ENCODE results near the gene PLD1. TPM values are rescaled to one million over a fixed set of nuclear protein-coding genes. Genes with fewer than 3 reads are reported as not detected.
"Not testable (repeated sequence)": the region's sequence is repeated elsewhere in the genome, so short reads cannot be mapped to it uniquely, and the experiment has no call there.

Gene PLD1
- total RNA-seq, 2 experiments from 2014 or later = 0.22 to 1.0 TPM

DNA sequence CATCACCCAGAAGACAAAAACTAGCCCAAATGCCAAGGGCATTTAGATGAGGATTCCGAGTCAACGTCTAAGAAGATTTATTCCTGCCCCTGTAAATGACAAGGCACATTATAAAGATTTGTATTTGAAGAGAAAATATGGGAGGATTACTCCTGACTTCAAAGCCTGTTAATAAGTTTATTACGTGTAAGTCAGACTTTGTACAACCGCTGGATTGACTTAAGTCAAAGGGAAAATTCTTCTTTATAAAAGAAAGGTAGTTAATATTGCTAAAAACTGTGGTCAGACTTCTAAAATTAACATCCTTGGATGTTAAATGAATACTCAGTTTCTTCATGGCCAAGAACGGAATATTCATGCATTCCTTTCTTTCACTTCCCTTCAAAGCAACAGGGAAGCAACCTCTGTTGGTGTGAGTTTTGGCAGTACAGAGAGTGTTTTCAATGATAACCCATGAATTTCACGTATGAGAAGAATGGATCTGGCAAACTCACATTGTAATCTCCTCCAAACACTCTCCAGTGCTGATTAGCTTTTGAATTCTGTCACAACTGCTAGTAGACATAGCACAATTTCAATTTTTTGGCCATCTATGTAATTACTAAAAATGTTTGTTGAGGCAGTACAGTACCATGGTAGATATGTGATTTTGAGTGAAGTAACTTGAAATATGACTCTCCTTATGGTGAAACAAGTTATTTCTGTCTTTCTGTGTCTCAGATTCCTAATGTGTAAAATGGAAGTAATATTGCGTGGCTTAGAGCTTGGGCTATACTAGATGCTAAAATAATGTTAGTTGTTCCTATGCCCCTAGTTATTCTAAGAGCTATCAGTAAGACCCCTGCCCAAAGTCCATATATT, 62.0 kb downstream of the PLD1 start:
- Mint-ChIP-seq H3K4me1 (ENCODE audit: low read depth) (no peaks in the 10 kb centered on the region), H3K4me3 (no peak overlapping the region), H3K27ac (no peak overlapping the region), H3K36me3 (ENCODE audit: low read depth) (no peaks in the 10 kb centered on the region), H3K9me3 (no peaks in the 10 kb centered on the region), H3K27me3 (peaks cover 46% of the 10 kb centered on the region)
- Histone ChIP-seq H3K9me3 (ENCODE audit: control insufficient read depth in 1 of 2, insufficient read depth in 1 of 2, low read length in 2 of 2) (no peaks in the 10 kb centered on the region), H3K36me3 (ENCODE audit: insufficient read depth, low read length) (no peaks in the 10 kb centered on the region), H3K4me3 (ENCODE audit: low read length) (no peak overlapping the region), H3K27ac (ENCODE audit: low read depth in 1 of 2, low read length in 2 of 2) (no peak overlapping the region), H3K27me3 (ENCODE audit: control insufficient read depth in 1 of 2, insufficient read depth in 2 of 2, low read length in 2 of 2) (peaks cover 0 to 13% of the 10 kb centered on the region in 2 experiments), H3K4me1 (ENCODE audit: insufficient read depth, low read length) (no peaks in the 10 kb centered on the region)
- ChIA-PET CTCF (no interaction called here), POLR2A (no interaction called here)
- DNase-seq (no peak), ATAC-seq (ENCODE audit: poor library complexity) (no peak)
- TF ChIP-seq, protein P1, sequence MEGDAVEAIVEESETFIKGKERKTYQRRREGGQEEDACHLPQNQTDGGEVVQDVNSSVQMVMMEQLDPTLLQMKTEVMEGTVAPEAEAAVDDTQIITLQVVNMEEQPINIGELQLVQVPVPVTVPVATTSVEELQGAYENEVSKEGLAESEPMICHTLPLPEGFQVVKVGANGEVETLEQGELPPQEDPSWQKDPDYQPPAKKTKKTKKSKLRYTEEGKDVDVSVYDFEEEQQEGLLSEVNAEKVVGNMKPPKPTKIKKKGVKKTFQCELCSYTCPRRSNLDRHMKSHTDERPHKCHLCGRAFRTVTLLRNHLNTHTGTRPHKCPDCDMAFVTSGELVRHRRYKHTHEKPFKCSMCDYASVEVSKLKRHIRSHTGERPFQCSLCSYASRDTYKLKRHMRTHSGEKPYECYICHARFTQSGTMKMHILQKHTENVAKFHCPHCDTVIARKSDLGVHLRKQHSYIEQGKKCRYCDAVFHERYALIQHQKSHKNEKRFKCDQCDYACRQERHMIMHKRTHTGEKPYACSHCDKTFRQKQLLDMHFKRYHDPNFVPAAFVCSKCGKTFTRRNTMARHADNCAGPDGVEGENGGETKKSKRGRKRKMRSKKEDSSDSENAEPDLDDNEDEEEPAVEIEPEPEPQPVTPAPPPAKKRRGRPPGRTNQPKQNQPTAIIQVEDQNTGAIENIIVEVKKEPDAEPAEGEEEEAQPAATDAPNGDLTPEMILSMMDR (IDR thresholded peaks at IDR 0.05) = no peak
- intact Hi-C loops (cut with DNase I, micrococcal nuclease) = no loop called here

DNA sequence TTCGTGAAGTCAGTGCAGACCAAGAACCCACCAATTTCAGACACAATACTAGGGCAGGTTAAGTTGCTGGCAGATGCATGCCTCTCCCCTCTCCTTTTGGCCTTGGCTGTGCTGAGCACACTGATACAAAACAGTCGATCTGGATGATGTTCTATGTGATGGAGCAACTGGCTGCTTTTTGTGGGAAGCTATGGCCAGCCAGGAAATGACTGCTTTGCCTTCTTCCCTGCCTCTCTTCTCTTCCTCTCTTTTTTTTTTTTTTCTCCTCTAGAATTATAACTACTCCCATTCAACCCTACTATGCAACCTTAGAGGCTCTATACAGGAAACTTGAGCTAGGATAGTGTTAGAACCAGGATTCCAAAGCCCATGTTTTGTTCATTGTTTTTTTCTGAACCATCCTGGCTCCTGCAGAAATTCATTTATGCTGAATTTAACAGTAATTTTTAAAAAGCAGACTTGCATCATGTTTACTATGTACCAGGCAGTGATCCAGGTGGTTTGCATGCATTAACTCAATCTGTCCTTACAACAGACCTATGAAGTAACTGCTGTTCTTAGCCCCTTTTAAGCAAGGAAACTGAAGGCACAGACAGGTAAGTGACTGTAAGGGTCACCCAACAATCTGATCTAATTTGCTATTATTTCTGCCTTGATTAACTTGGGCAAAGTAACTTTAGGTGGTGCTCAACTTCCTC, 62.9 kb downstream of the PLD1 start:
- TF ChIP-seq, protein P1 (IDR thresholded peaks at IDR 0.05) = no peak
- ATAC-seq (ENCODE audit: poor library complexity) (no peak), DNase-seq (no peak)
- ChIA-PET POLR2A (no interaction called here), CTCF (no interaction called here)
- no peaks in the 10 kb centered on the region for H3K4me1 Mint-ChIP-seq (ENCODE audit: low read depth)
- no peak overlapping the region for H3K4me3 Mint-ChIP-seq
- H3K36me3 ChIP-seq (ENCODE audit: insufficient read depth, low read length) = no peaks in the 10 kb centered on the region
- H3K27me3 Mint-ChIP-seq = peaks cover 42% of the 10 kb centered on the region
- no peaks in the 10 kb centered on the region for H3K9me3 Mint-ChIP-seq
- intact Hi-C loops (cut with DNase I, micrococcal nuclease) = no loop called here
- H3K27ac Mint-ChIP-seq = no peak overlapping the region
- H3K4me1 ChIP-seq (ENCODE audit: insufficient read depth, low read length) = no peaks in the 10 kb centered on the region
- H3K27me3 ChIP-seq (ENCODE audit: control insufficient read depth in 1 of 2, insufficient read depth in 2 of 2, low read length in 2 of 2) = peaks cover 0 to 13% of the 10 kb centered on the region in 2 experiments
- no peak overlapping the region for H3K27ac ChIP-seq (ENCODE audit: low read depth in 1 of 2, low read length in 2 of 2)
- H3K36me3 Mint-ChIP-seq (ENCODE audit: low read depth) = no peaks in the 10 kb centered on the region
- H3K9me3 ChIP-seq (ENCODE audit: control insufficient read depth in 1 of 2, insufficient read depth in 1 of 2, low read length in 2 of 2) = no peaks in the 10 kb centered on the region
- no peak overlapping the region for H3K4me3 ChIP-seq (ENCODE audit: low read length)

DNA sequence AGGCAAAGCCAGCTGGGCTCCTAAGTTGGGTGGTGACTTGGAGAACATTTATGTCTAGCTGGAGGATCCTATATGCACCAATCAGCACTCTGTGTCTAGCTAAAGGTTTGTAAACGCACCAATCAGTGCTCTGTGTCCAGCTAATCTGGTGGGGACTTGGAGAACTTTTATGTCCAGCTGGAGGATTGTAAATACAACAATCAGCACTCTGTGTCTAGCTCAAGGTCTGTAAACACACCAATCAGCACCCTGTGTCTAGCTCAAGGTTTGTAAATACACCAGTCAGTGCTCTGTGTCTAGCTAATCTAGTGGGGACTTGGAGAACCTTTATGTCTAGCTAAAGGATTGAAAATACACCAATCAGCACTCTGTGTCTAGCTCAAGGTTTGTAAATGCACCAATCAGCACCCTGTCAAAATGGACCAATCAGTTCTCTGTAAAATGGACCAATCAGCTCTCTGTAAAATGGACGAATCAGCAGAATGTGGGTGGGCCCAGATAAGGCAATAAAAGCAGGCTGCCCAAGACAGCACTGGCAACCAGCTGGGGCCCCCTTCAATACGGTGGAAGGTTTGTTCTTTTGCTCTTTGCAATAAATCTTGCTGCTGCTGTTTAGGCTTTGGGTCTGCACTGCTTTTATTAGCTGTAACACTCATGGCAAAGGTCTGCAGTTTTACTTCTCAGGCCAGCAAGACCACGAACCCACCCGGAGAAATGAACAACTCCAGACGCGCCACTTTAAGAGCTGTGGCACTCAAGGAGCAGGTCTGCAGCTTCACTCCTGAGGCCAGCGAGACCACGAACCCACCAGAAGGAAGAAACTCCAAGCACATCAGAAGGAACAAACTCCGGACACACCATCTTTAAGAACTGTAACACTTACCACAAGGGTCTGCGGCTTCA, 63.7 kb downstream of the PLD1 start:
- H3K36me3 Mint-ChIP-seq (ENCODE audit: low read depth) = not testable (repeated sequence)

More for the DNA sequence above, 63.7 kb downstream of the PLD1 start:
- H3K27ac ChIP-seq (ENCODE audit: low read depth in 1 of 2, low read length in 2 of 2); H3K4me3 Mint-ChIP-seq; CTCF ChIA-PET; H3K4me3 ChIP-seq (ENCODE audit: low read length); POLR2A ChIA-PET; DNase-seq; H3K4me1 Mint-ChIP-seq (ENCODE audit: low read depth); H3K27ac Mint-ChIP-seq; ATAC-seq (ENCODE audit: poor library complexity); H3K36me3 ChIP-seq (ENCODE audit: insufficient read depth, low read length); H3K4me1 ChIP-seq (ENCODE audit: insufficient read depth, low read length); H3K9me3 Mint-ChIP-seq; H3K9me3 ChIP-seq (ENCODE audit: control insufficient read depth in 1 of 2, insufficient read depth in 1 of 2, low read length in 2 of 2); intact Hi-C loops (cut with DNase I, micrococcal nuclease): not testable (repeated sequence)
- peaks cover 40% of the 10 kb centered on the region for H3K27me3 Mint-ChIP-seq
- peaks cover 0 to 13% of the 10 kb centered on the region in 2 experiments for H3K27me3 ChIP-seq (ENCODE audit: control insufficient read depth in 1 of 2, insufficient read depth in 2 of 2, low read length in 2 of 2)

Measured in CD4-positive, alpha-beta T cell (primary cell).